ENCODE measurements around the gene TNFSF9.
"Not testable (repeated sequence)": the region's sequence is repeated elsewhere in the genome, so short reads cannot be mapped to it uniquely, and the experiment has no call there.

The TNFSF9 gene

GRCh38 chr19:6532244-6532999 lies 1.6 kb downstream of the TNFSF9 start:
- peak; percentile 96 for DNase-seq

- no peak for DNase-seq
Measured at GRCh38 chr19:6533000-6533328, 2.1 kb downstream of the TNFSF9 start.

GRCh38 chr19:6533746-6534418 lies 3.1 kb downstream of the TNFSF9 start:
- no peak for DNase-seq

- DNase-seq: no peak
Measured at GRCh38 chr19:6534451-6535093, 3.7 kb downstream of the TNFSF9 start.

- DNase-seq: no peak
Measured at GRCh38 chr19:6535558-6536137, 4.8 kb downstream of the TNFSF9 start.

- DNase-seq: no peak
Measured at GRCh38 chr19:6539514-6539913, 8.7 kb downstream of the TNFSF9 start.

- DNase-seq: peak; percentile 49
Measured at GRCh38 chr19:6540918-6541689, 10.3 kb downstream of the TNFSF9 start.

- no peak for DNase-seq
Measured at GRCh38 chr19:6543866-6544347, 13.1 kb downstream of the TNFSF9 start.

- peak; percentile 82 for DNase-seq
Measured at GRCh38 chr19:6550679-6551078, 19.9 kb downstream of the TNFSF9 start.

- DNase-seq: no peak
Measured at GRCh38 chr19:6551091-6551490, 20.3 kb downstream of the TNFSF9 start.

GRCh38 chr19:6551607-6552450 lies 21.0 kb downstream of the TNFSF9 start:
- peak; percentile 32 for DNase-seq

- DNase-seq: no peak
Measured at GRCh38 chr19:6556043-6556449, 25.2 kb downstream of the TNFSF9 start.

- DNase-seq: peak; percentile 54
Measured at GRCh38 chr19:6556480-6557195, 25.8 kb downstream of the TNFSF9 start.

GRCh38 chr19:6562437-6562836 lies 31.6 kb downstream of the TNFSF9 start:
- not testable (repeated sequence) for DNase-seq

GRCh38 chr19:6564393-6564792 lies 33.6 kb downstream of the TNFSF9 start:
- peak; percentile 66 for DNase-seq

GRCh38 chr19:6566727-6567126 lies 35.9 kb downstream of the TNFSF9 start:
- not testable (repeated sequence) for DNase-seq

- DNase-seq: no peak
Measured at GRCh38 chr19:6568010-6568526, 37.2 kb downstream of the TNFSF9 start.

GRCh38 chr19:6568816-6569215 lies 38.0 kb downstream of the TNFSF9 start:
- peak; percentile 62 for DNase-seq

- DNase-seq: no peak
Measured at GRCh38 chr19:6570764-6571163, 39.9 kb downstream of the TNFSF9 start.

- DNase-seq: no peak
Measured at GRCh38 chr19:6571167-6571566, 40.3 kb downstream of the TNFSF9 start.

- DNase-seq: peak; percentile 100
Measured at GRCh38 chr19:6572217-6572616, 41.4 kb downstream of the TNFSF9 start.
